ENCODE data around the gene MOGAT1.

DNA sequence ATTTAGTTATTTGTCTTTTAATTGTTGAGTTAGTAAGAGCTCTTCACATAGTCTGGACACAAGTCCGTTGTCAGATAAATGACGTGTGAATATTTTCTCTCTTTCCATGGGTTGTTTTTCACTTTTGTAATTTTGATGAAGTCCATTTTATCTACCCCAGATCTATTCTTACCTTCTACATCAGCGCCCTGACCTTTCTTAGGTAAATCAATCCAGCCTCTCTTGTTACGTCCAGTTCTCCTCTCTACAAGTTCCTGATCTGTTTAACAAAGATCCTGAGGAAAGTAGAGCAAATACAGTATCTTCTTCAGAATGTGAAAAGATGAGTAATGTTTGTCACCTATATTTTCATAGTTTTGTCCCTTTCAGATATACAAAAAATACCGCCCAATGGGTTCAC is 66.9 kb downstream of the MOGAT1 start:
- TF ChIP-seq, protein P1, sequence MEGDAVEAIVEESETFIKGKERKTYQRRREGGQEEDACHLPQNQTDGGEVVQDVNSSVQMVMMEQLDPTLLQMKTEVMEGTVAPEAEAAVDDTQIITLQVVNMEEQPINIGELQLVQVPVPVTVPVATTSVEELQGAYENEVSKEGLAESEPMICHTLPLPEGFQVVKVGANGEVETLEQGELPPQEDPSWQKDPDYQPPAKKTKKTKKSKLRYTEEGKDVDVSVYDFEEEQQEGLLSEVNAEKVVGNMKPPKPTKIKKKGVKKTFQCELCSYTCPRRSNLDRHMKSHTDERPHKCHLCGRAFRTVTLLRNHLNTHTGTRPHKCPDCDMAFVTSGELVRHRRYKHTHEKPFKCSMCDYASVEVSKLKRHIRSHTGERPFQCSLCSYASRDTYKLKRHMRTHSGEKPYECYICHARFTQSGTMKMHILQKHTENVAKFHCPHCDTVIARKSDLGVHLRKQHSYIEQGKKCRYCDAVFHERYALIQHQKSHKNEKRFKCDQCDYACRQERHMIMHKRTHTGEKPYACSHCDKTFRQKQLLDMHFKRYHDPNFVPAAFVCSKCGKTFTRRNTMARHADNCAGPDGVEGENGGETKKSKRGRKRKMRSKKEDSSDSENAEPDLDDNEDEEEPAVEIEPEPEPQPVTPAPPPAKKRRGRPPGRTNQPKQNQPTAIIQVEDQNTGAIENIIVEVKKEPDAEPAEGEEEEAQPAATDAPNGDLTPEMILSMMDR (CRISPR knock-in tag; IDR thresholded peaks at IDR 0.05): no peak
- TF ChIP-seq ZNF644 (CRISPR knock-in tag; IDR thresholded peaks at IDR 0.05; ENCODE audit: low read depth): no peak
- TF ChIP-seq, protein P2, sequence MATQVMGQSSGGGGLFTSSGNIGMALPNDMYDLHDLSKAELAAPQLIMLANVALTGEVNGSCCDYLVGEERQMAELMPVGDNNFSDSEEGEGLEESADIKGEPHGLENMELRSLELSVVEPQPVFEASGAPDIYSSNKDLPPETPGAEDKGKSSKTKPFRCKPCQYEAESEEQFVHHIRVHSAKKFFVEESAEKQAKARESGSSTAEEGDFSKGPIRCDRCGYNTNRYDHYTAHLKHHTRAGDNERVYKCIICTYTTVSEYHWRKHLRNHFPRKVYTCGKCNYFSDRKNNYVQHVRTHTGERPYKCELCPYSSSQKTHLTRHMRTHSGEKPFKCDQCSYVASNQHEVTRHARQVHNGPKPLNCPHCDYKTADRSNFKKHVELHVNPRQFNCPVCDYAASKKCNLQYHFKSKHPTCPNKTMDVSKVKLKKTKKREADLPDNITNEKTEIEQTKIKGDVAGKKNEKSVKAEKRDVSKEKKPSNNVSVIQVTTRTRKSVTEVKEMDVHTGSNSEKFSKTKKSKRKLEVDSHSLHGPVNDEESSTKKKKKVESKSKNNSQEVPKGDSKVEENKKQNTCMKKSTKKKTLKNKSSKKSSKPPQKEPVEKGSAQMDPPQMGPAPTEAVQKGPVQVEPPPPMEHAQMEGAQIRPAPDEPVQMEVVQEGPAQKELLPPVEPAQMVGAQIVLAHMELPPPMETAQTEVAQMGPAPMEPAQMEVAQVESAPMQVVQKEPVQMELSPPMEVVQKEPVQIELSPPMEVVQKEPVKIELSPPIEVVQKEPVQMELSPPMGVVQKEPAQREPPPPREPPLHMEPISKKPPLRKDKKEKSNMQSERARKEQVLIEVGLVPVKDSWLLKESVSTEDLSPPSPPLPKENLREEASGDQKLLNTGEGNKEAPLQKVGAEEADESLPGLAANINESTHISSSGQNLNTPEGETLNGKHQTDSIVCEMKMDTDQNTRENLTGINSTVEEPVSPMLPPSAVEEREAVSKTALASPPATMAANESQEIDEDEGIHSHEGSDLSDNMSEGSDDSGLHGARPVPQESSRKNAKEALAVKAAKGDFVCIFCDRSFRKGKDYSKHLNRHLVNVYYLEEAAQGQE (IDR thresholded peaks at IDR 0.05; ENCODE audit: borderline replicate concordance in 1 of 2, low read depth in 1 of 2, low read length in 2 of 2): no peak
- no peak for TF ChIP-seq ATAD3A (CRISPR knock-in tag; IDR thresholded peaks at IDR 0.05)
- no peak for TF ChIP-seq EZH2 (conservative IDR thresholded peaks at IDR 0.05; ENCODE audit: low read depth, low read length)
- TF ChIP-seq GZF1 (CRISPR knock-in tag; IDR thresholded peaks at IDR 0.05): no peak
- TF ChIP-seq RAD51 (IDR thresholded peaks at IDR 0.05; ENCODE audit: borderline replicate concordance): no peak

Data from HepG2 (cell line).